SKM-1 (cell line): Measurements from ENCODE around the gene CDCA8.

Experiments used
- DNase-seq: peaks from one replicate; lab custom pipeline; 2025; ENCODE audit not compliant: unreplicated experiment; lab: John Stamatoyannopoulos, UW

The CDCA8 gene

GRCh38 chr1:37714689-37715088 lies 22.4 kb downstream of the CDCA8 start:
- DNase-seq = no peak

- DNase-seq = no peak
These were observed 24.0 kb downstream of the CDCA8 start for GRCh38 chr1:37716321-37716720.

- no peak for DNase-seq
These were observed 25.3 kb downstream of the CDCA8 start for GRCh38 chr1:37717631-37718030.

- no peak for DNase-seq
These were observed 26.0 kb downstream of the CDCA8 start for GRCh38 chr1:37718181-37718900.

GRCh38 chr1:37718901-37719571 lies 26.7 kb downstream of the CDCA8 start:
- DNase-seq = no peak

GRCh38 chr1:37719572-37720195 lies 27.4 kb downstream of the CDCA8 start:
- no peak for DNase-seq

- no peak for DNase-seq
These were observed 28.2 kb downstream of the CDCA8 start for GRCh38 chr1:37720231-37721130.

GRCh38 chr1:37721565-37721964 lies 29.2 kb downstream of the CDCA8 start:
- no peak for DNase-seq

- DNase-seq = no peak
These were observed 30.1 kb downstream of the CDCA8 start for GRCh38 chr1:37722181-37723071.

- DNase-seq = no peak
These were observed 30.7 kb downstream of the CDCA8 start for GRCh38 chr1:37723072-37723389.

- DNase-seq = no peak
These were observed 31.2 kb downstream of the CDCA8 start for GRCh38 chr1:37723390-37724078.

- no peak for DNase-seq
These were observed 32.3 kb downstream of the CDCA8 start for GRCh38 chr1:37724575-37724974.

GRCh38 chr1:37725851-37726613 lies 33.7 kb downstream of the CDCA8 start:
- no peak for DNase-seq

GRCh38 chr1:37726751-37727585 lies 34.7 kb downstream of the CDCA8 start:
- DNase-seq = no peak

- no peak for DNase-seq
These were observed 36.1 kb downstream of the CDCA8 start for GRCh38 chr1:37728416-37728815.

- DNase-seq = no peak
These were observed 38.1 kb downstream of the CDCA8 start for GRCh38 chr1:37730376-37730775.

- no peak for DNase-seq
These were observed 39.1 kb downstream of the CDCA8 start for GRCh38 chr1:37731312-37732019.
